Left lung (tissue), 10 donors: ENCODE data around the gene DEPDC1B. TPM values are rescaled to one million over a fixed set of nuclear protein-coding genes. Genes with fewer than 3 reads are reported as not detected.
A peak's percentile ranks its signal among the peaks of the same experiment; 100 is the strongest.
"Not testable (repeated sequence)": the region's sequence is repeated elsewhere in the genome, so short reads cannot be mapped to it uniquely, and the experiment has no call there.

ENCODE experiments used
- ATAC-seq: fragments of 200-7000 bp; cut with Tn5 transposase; one replicate; pipeline ENCODE4 v1.9.1; 2020; ENCODE audit warnings: moderate library complexity
- DNase-seq, 4 donors: peaks; one replicate each; pipeline ENCODE4 v3.0.0-alpha.2; 2013 to 2020
- H3K27ac ChIP-seq, 2 donors: fragments of 200-600 bp; sonication (generic) in 1 of 2; one replicate each; pipeline versions ENCODE4 v1.5.0 to v1.8.0; 2020 to 2021
- H3K27me3 ChIP-seq, 2 donors: fragments of 200-600 bp; sonication (generic) in 1 of 2; one replicate each; pipeline versions ENCODE4 v1.5.0 to v1.8.0; 2020 to 2021
- H3K36me3 ChIP-seq, 2 donors: fragments of 200-600 bp; sonication (generic) in 1 of 2; one replicate each; pipeline versions ENCODE4 v1.5.0 to v1.8.0; 2020 to 2021
- H3K4me1 ChIP-seq, 2 donors: fragments of 200-600 bp; one replicate each; pipeline ENCODE4 v1.8.0; 2021
- H3K4me3 ChIP-seq, 2 donors: fragments of 200-600 bp; sonication (generic) in 1 of 2; one replicate each; pipeline versions ENCODE4 v1.5.0 to v1.8.0; 2020 to 2021; ENCODE audit warnings: mild to moderate bottlenecking in 1 of 2
- H3K9me3 ChIP-seq, 2 donors: fragments of 200-600 bp; sonication (generic) in 1 of 2; one replicate each; pipeline versions ENCODE4 v1.5.0 to v1.8.0; 2020 to 2021
- CTCF ChIP-seq, 2 donors: fragments of 200-600 bp; sonication (generic) in 1 of 2; IDR thresholded peaks; one replicate each; pipeline versions ENCODE4 v1.5.0 to v1.8.0; 2021; ENCODE audit warnings: antibody characterized with exemption in 2 of 2
- intact Hi-C, 2 donors: fragments of 100-400 bp; cut with DNase I; formaldehyde crosslinking; loops; one replicate each; pipeline versions ENCODE4 v1.11.2 to v1.14.2; 2022
- polyA plus RNA-seq, 6 donors: library from polyadenylated mRNA; unstranded; fragments of 120-200 nt; gene quantifications; one replicate each; pipeline ENCODE4 v1.2.1, GENCODE V29; 2013; ENCODE audit not compliant: insufficient read length in 6 of 6
- total RNA-seq, 2 donors: library from RNA; stranded (reverse); fragmentation: NEBNext Ultra II Directional; extraction: Animal tissue kit (Norgen Biotek cat#: 25700); gene quantifications; one replicate each; pipeline ENCODE4 v1.2.1, GENCODE V29; 2021
- donor health status: DM: no; HTN: yes; CAD: no.
- donor health status: DM: no; HTN: no; CAD: no.

Gene DEPDC1B
- total and polyA plus RNA-seq, 8 donors, result 1.3 to 21.4 (median 10.5) TPM

GRCh38 chr5:60685700-60686099 is 14.3 kb downstream of the DEPDC1B start:
- H3K4me1 ChIP-seq, result no peaks in the 10 kb centered on the region
- intact Hi-C loops, result no loop called here
- H3K27ac ChIP-seq, result no peak overlapping the region
- no peak for TF ChIP-seq CTCF (IDR thresholded peaks at IDR 0.05)
- H3K9me3 ChIP-seq, result no peaks in the 10 kb centered on the region
- no peaks in the 10 kb centered on the region for H3K36me3 ChIP-seq
- H3K27me3 ChIP-seq, result no peaks in the 10 kb centered on the region
- ATAC-seq (no peak), DNase-seq (no peak)
- H3K4me3 ChIP-seq, result no peak overlapping the region

- no peak overlapping the region for H3K27ac ChIP-seq
- no peaks in the 10 kb centered on the region for H3K4me1 ChIP-seq
- H3K4me3 ChIP-seq, result no peak overlapping the region
- DNase-seq (no peak), ATAC-seq (no peak)
- TF ChIP-seq CTCF (IDR thresholded peaks at IDR 0.05), result no peak
- no peaks in the 10 kb centered on the region for H3K9me3 ChIP-seq
- H3K36me3 ChIP-seq, result no peaks in the 10 kb centered on the region
- intact Hi-C loops, result no loop called here
- no peaks in the 10 kb centered on the region for H3K27me3 ChIP-seq
Measured at GRCh38 chr5:60685028-60685427, 14.9 kb downstream of the DEPDC1B start.

- H3K9me3 ChIP-seq, H3K36me3 ChIP-seq, H3K4me3 ChIP-seq, H3K4me1 ChIP-seq, intact Hi-C loops, H3K27ac ChIP-seq, DNase-seq, H3K27me3 ChIP-seq, ATAC-seq: not testable (repeated sequence)
Measured at GRCh38 chr5:60682007-60682406, 18.0 kb downstream of the DEPDC1B start.

GRCh38 chr5:60679816-60680215 is 20.1 kb downstream of the DEPDC1B start:
- DNase-seq (no peak), ATAC-seq (no peak)
- H3K9me3 ChIP-seq, result no peaks in the 10 kb centered on the region
- H3K4me1 ChIP-seq, result no peaks in the 10 kb centered on the region
- H3K27me3 ChIP-seq, result no peaks in the 10 kb centered on the region
- H3K36me3 ChIP-seq, result no peaks in the 10 kb centered on the region
- intact Hi-C loops, result no loop called here
- H3K4me3 ChIP-seq, result no peak overlapping the region
- no peak for TF ChIP-seq CTCF (IDR thresholded peaks at IDR 0.05)
- no peak overlapping the region for H3K27ac ChIP-seq

- Histone ChIP-seq H3K27ac (no peak overlapping the region), H3K36me3 (no peaks in the 10 kb centered on the region), H3K4me3 (no peak overlapping the region), H3K9me3 (no peaks in the 10 kb centered on the region), H3K4me1 (no peaks in the 10 kb centered on the region), H3K27me3 (no peaks in the 10 kb centered on the region)
- peak; percentile 76 for ATAC-seq
- intact Hi-C loops, result no loop called here
- DNase-seq, result peak in 1 of 4 donors; percentile 41
- peak; percentile 45 to 50 for TF ChIP-seq CTCF (IDR thresholded peaks at IDR 0.05)
Measured at GRCh38 chr5:60677850-60678664, 21.9 kb downstream of the DEPDC1B start.

GRCh38 chr5:60675286-60675685 is 24.7 kb downstream of the DEPDC1B start:
- ATAC-seq (no peak), DNase-seq (no peak)
- no peak for TF ChIP-seq CTCF (IDR thresholded peaks at IDR 0.05)
- H3K27ac ChIP-seq, result no peak overlapping the region
- H3K4me1 ChIP-seq, result no peaks in the 10 kb centered on the region
- H3K9me3 ChIP-seq, result no peaks in the 10 kb centered on the region
- no peaks in the 10 kb centered on the region for H3K36me3 ChIP-seq
- no peaks in the 10 kb centered on the region for H3K27me3 ChIP-seq
- H3K4me3 ChIP-seq, result no peak overlapping the region
- intact Hi-C loops, result no loop called here
